HG02642 (cell line): ENCODE data around the gene TAMALIN.

Experiments used
- ATAC-seq: cut with Tn5 transposase; IDR thresholded peaks from one replicate; pipeline ENCODE4 v1.9.1; 2021; ENCODE audit warnings: mild to moderate bottlenecking; ENCODE audit not compliant: unreplicated experiment, poor library complexity

Gene TAMALIN

GRCh38 chr12:52010692-52011601 lies 4.2 kb downstream of the TAMALIN start:
- no peak for ATAC-seq

GRCh38 chr12:52011602-52012214 lies 5.0 kb downstream of the TAMALIN start:
- no peak for ATAC-seq

- no peak for ATAC-seq
These were observed 7.0 kb downstream of the TAMALIN start for GRCh38 chr12:52013626-52014310.

DNA sequence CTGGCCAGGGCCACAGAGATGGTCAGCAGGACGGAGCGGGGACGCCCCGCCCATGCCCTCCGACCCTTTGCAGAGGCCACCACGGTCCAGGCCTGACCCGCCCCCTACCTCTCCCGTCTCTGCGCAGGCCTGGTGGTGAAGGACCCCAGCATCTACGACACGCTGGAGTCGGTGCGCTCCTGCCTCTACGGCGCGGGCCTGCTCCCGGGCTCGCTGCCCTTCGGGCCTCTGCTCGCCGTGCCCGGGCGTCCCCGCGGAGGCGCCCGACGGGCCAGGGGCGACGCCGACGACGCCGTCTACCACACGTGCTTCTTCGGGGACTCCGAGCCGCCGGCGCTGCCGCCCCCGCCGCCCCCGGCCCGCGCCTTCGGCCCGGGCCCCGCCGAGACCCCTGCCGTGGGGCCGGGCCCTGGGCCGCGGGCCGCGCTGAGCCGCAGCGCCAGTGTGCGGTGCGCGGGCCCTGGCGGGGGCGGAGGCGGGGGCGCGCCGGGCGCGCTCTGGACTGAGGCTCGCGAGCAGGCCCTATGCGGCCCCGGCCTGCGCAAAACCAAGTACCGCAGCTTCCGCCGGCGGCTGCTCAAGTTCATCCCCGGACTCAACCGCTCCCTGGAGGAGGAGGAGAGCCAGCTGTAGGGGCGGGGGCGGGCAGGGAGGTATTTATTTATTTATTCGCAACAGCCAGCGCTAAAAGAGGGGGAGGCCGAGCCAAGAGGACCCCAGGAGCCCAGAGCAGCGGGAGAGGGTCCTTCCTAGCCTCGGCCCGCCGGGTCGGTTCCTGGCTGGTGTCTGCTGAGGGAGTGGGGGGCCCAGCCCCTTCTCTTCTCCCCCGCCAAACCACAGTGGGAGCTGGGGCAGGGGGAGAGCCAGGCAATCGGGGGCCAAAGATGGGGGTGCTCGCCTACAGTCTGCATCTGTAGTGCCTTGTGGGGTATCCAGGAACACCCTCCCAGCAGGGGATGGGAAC lies 8.1 kb downstream of the TAMALIN start:
- ATAC-seq = no peak

- ATAC-seq = no peak
These were observed 8.8 kb downstream of the TAMALIN start for GRCh38 chr12:52015532-52016041.

GRCh38 chr12:52018433-52019112 lies 11.8 kb downstream of the TAMALIN start:
- ATAC-seq = no peak

DNA sequence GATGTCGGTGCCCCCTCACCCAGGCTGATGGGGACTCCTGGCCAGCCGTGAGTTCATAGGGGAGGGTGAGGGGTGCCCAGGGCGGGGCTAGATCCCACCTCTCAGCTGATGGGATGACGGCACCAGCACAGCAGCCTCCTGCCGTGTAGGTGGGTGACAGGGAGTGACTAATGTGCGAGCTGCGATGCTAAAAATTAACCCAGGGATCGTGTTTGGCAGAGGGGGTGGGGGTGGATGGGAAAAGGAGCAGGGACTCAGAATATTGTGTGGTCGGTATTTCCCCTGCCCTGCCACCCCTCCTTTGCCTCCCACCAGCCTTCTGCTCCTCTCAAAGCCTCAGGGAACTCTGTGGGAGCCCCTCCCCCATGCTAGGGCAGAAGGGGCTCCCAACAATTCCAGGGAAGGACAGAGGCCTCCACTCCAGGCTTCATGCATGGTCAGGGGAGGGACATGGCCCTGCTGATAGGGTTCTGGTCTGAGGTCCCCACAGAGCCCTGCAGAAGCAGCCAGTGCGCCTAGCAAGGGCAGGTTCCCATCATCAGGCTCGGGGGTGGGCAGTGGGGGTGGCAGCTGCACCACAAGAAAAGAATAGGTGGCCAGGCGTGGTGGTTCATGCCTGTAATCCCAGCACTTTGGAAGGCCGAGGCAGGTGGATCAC lies 12.5 kb downstream of the TAMALIN start:
- ATAC-seq = no peak

GRCh38 chr12:52020539-52021336 lies 14.0 kb downstream of the TAMALIN start:
- ATAC-seq = no peak

GRCh38 chr12:52022841-52023181 lies 16.1 kb downstream of the TAMALIN start:
- ATAC-seq = peak; percentile 15

GRCh38 chr12:52023182-52023975 lies 16.6 kb downstream of the TAMALIN start:
- ATAC-seq = peak; percentile 47

DNA sequence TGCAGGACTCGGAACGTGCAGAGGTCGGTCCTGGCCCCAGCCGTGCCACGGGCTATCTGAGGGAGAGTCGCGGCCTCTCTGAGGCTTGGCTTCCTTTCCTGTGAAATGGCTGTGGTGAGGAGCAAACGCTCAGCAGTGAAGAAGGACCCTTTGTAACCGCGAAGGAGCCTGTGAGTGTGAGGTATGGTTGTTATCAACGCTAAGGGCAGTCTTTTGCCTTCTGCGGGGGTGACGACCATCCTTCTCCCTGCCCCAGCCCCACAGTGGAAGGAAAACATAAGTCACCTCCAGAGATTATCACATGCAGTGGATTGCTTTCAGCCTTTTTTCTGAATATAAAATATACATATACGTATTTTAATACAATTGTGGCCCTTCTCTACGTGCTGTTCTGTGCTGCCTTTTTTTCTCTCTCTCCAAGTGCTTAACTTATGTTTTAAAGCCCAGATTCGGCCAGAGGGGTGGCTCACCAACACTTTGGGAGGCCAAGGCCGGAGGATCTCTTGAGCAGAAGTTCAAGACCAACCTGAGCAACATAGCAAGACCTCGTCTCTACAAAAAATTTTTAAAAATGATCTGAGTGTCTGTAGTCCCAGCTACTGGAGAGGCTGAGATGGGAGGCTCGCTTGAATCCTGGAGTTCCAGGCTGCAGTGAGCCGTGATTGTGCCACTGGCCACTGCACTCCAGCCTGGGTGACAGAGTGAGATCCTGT lies 17.4 kb downstream of the TAMALIN start:
- ATAC-seq = no peak

DNA sequence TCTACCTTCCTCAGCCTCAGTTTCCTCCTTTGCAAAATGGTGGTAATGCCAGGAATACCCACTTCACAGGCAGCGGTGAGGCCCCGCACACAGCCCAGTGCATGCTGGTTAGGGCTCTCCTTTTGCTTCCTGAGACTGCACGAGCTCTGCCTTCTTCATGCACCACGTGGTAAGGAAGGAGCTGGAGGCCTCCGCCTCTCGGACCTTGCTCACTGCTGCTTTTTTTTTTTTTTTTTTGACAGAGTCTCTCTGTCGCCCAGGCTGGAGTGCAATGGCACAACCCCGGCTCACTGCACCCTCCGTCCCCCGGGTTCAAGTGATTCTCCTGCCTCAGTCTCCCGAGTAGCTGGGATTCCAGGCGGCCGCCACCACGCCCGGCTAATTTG lies 18.1 kb downstream of the TAMALIN start:
- no peak for ATAC-seq

DNA sequence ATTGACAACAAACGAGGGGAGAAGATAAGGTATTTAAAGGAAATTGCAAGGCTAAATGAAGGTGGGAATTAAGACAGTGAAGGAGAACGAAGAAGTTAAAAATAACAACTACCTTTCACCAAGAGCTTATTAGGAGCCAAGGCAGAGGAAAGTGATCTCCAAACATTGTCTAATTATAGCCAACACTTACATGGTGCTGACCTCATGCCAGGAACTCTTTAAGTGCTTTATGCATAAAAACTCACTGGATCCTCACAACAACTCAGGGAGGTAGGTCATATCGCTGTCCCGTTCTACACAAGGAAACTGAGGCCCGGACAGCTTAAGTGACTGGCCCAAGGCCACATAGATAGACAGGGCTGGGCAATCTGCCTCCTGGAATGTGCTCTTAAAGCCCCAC lies 19.5 kb downstream of the TAMALIN start:
- ATAC-seq = no peak

- ATAC-seq = no peak
These were observed 20.5 kb downstream of the TAMALIN start for GRCh38 chr12:52027085-52027843.

GRCh38 chr12:52029685-52030084 lies 22.9 kb downstream of the TAMALIN start:
- no peak for ATAC-seq

DNA sequence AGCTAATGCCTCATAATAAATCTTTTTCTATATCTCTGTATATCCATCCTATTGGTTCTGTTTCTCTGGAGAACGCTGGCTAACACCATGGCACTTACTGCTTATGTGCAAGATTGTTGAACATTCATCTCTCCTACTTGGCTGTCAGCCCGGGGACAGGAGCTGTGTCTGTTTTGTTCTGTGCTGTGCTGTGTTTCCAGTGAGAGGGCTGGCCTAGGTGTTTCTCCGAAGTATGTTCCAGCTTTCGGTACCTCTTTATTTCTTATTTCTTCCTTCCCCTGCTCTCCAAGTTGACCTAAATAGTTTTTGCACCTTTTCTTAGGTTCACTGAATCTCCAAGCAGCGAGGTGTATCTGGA lies 25.7 kb downstream of the TAMALIN start:
- no peak for ATAC-seq
